ENCODE measurements around the gene CRYAB.

CRYAB gene

GRCh38 chr11:111870113-111870512, 41.5 kb downstream of the CRYAB start:
- Mint-ChIP-seq H3K4me3 (no peak overlapping the region), H3K36me3 (peaks cover 26 to 49% of the 10 kb centered on the region in 2 donors), H3K9me3 (no peaks in the 10 kb centered on the region), H3K4me1 (peaks cover 8 to 31% of the 10 kb centered on the region in 2 donors), H3K27me3 (no peaks in the 10 kb centered on the region), H3K27ac (no peak overlapping the region)
- ATAC-seq (replicated peaks) (no peak), DNase-seq (no peak)

GRCh38 chr11:111860257-111860656, 51.3 kb downstream of the CRYAB start:
- Mint-ChIP-seq H3K9me3 (no peaks in the 10 kb centered on the region), H3K27ac (no peak overlapping the region), H3K36me3 (peaks cover 41 to 53% of the 10 kb centered on the region in 2 donors), H3K4me3 (no peak overlapping the region), H3K4me1 (no peaks in the 10 kb centered on the region), H3K27me3 (no peaks in the 10 kb centered on the region)
- ATAC-seq (replicated peaks) (no peak), DNase-seq (no peak)

All from stimulated activated naive B cell treated with anti-CD40 and anti-IgM and Interleukin-4, amounts not matched to agents 10 μg/mL and 1 μg/mL and 100 μg/mL, for 72 hours (primary cell).